ENCODE results near the gene TRAPPC5.

TRAPPC5 gene

DNA sequence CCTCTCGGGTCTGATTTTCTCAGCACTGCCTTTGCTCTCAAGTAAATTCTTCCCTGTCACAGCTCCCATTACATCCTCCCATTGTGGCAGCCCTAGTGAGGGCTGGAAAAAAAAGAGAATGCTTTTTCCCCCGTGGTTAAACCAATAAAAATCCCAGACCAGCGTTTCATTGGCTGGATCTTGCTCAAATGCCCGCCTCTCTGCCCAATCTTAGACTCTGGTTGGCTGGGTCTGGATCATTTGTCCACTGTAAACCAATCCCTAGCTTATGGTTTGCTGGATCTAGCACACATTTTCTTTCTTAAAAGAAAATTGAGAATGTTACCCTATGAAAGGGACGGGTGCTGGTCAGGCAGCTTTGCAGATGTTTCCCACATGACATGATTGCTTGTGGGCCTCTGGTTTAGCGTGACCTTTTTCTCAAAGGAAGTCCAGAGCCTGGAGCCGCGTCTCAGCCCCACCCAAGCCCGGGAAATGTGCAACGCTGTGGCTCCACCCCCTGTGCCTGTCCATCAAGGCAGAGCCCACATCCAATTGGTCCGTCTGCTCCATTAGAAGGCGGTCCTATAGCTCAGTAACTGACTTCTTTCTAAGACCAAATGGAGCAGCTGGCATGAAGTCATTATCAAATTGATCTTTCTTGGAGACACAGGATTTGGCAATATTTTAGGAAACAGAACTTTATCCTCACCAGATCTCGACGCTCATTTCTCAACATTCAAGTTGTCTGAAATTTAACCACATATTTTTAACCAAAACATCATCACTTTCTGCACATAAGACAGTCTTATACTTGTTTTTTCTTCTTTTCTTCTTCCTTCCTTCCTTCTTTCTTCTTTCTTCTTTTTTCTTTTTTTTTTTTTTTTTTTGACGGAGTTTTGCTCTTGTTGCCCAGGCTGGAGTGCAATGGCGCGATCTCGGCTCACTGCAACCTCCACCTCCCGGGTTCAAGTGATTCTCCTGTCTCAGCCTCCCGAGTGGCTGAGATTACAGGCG lies 6.3 kb upstream of the TRAPPC5 start:
- no peaks in the 10 kb centered on the region for H3K36me3 ChIP-seq (ENCODE audit: control insufficient read depth in 1 of 2, insufficient read depth in 2 of 2, low read length in 2 of 2)
- peaks cover 0 to 2% of the 10 kb centered on the region in 2 donors for H3K9me3 ChIP-seq (ENCODE audit: control insufficient read depth in 1 of 2, low read length in 2 of 2)
- H3K4me1 ChIP-seq (ENCODE audit: control insufficient read depth in 1 of 2, insufficient read depth in 2 of 2, low read length in 2 of 2) = peaks cover 2 to 6% of the 10 kb centered on the region in 2 donors
- H3K27ac ChIP-seq (ENCODE audit: low read depth, low read length) = no peak overlapping the region
- H3K27me3 ChIP-seq (ENCODE audit: control insufficient read depth in 1 of 2, insufficient read depth in 2 of 2, low read length in 2 of 2) = peaks cover 8 to 28% of the 10 kb centered on the region in 2 donors
- no peak overlapping the region for H3K9ac ChIP-seq (ENCODE audit: low read depth in 1 of 2, low read length in 2 of 2)
- no peak overlapping the region for H3K4me3 ChIP-seq (ENCODE audit: low read depth in 1 of 2, low read length in 2 of 2)

DNA sequence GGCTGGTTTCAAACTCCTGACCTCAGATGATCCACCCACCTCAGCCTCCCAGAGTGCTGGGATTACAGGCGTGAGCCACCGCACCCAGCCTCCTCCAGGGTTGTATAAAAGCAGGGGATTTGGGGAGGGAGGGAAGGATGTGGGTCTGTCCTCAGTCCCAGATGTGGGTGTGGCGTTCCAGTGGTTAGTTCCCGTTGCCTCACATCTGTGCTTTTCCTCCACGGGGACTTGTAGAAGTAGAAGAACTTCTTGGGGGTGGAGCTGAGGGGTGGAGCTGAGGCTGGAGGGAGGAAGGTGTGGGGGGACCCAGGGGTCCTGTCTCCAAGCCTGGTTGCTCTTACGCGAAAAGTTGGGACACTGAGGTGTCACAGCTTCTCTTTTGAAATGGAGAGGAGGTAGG lies 4.3 kb upstream of the TRAPPC5 start:
- Histone ChIP-seq H3K9ac (ENCODE audit: low read depth in 1 of 2, low read length in 2 of 2) (no peak overlapping the region), H3K4me3 (ENCODE audit: low read depth in 1 of 2, low read length in 2 of 2) (no peak overlapping the region)

DNA sequence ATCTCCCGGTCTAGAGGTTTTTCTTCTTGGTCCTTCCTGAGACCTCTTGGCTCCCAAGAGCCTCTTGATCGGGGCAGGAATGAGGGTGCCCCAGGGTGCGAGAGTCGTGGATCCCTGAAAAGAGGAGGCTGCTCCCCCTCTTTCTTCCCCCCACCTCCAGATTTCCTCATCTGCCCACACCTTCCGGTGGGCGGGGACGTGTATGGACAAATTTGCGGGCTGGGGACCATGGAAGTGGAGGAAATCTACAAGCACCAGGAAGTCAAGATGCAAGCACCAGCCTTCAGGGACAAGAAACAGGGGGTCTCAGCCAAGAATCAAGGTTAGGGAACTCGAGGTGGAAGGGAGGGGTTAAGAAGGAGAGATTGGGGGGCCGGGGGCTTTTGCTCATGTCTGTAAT lies 3.8 kb upstream of the TRAPPC5 start, which contains the start of gene MCEMP1:
Gene MCEMP1 (plus strand): TSS at position 237 of the 400 bp plus-strand sequence. CDS start 31 bp downstream, at position 268.
- Histone ChIP-seq H3K27me3 (ENCODE audit: control insufficient read depth in 1 of 2, insufficient read depth in 2 of 2, low read length in 2 of 2) (peaks cover 8 to 20% of the 10 kb centered on the region in 2 donors), H3K9me3 (ENCODE audit: control insufficient read depth in 1 of 2, low read length in 2 of 2) (peaks cover 0 to 2% of the 10 kb centered on the region in 2 donors), H3K27ac (ENCODE audit: low read depth, low read length) (no peak within 1 kb of the TSS), H3K4me3 (ENCODE audit: low read depth in 1 of 2, low read length in 2 of 2) (no peak within 1 kb of the TSS), H3K36me3 (ENCODE audit: control insufficient read depth in 1 of 2, insufficient read depth in 2 of 2, low read length in 2 of 2) (no peaks in the 10 kb centered on the region), H3K4me1 (ENCODE audit: control insufficient read depth in 1 of 2, insufficient read depth in 2 of 2, low read length in 2 of 2) (peaks cover 6 to 26% of the 10 kb centered on the region in 2 donors), H3K9ac (ENCODE audit: low read depth in 1 of 2, low read length in 2 of 2) (no peak within 1 kb of the TSS)

More for the DNA sequence above, 4.3 kb upstream of the TRAPPC5 start:
- Histone ChIP-seq H3K27me3 (ENCODE audit: control insufficient read depth in 1 of 2, insufficient read depth in 2 of 2, low read length in 2 of 2) (peaks cover 8 to 23% of the 10 kb centered on the region in 2 donors), H3K9me3 (ENCODE audit: control insufficient read depth in 1 of 2, low read length in 2 of 2) (peaks cover 0 to 2% of the 10 kb centered on the region in 2 donors), H3K27ac (ENCODE audit: low read depth, low read length) (no peak overlapping the region), H3K36me3 (ENCODE audit: control insufficient read depth in 1 of 2, insufficient read depth in 2 of 2, low read length in 2 of 2) (no peaks in the 10 kb centered on the region), H3K4me1 (ENCODE audit: control insufficient read depth in 1 of 2, insufficient read depth in 2 of 2, low read length in 2 of 2) (peaks cover 6 to 21% of the 10 kb centered on the region in 2 donors)

DNA sequence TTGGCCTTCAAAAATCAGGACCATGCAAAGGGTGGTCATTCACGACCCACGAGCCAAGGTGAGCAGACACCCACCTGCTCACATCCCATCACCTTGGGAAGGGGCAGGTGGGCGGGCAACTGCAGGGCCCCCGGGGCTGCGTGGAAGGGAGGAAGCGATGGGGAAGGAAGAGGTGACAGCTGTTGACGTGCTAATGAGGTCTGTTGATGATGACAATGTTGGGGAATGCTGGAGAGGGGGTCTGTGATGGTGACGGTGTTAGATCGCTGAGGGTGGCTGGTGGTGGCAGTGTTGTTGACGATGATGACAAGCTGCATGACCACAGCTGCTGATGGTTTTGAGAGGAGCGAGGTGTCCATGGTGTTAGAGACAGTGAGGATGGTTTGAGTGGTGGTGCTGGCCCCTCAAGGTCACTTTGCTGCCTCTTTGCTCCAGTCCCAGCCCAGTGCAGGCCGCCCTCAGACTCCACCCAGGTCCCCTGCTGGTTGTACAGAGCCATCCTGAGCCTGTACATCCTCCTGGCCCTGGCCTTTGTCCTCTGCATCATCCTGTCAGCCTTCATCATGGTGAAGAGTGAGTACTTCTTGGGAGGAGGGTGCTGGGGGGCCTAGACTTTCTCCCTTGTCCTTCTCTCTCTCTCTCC lies 2.8 kb upstream of the TRAPPC5 start:
- Histone ChIP-seq H3K4me3 (ENCODE audit: low read depth in 1 of 2, low read length in 2 of 2) (no peak overlapping the region), H3K27ac (ENCODE audit: low read depth, low read length) (no peak overlapping the region), H3K9me3 (ENCODE audit: control insufficient read depth in 1 of 2, low read length in 2 of 2) (peaks cover 0 to 2% of the 10 kb centered on the region in 2 donors), H3K36me3 (ENCODE audit: control insufficient read depth in 1 of 2, insufficient read depth in 2 of 2, low read length in 2 of 2) (peaks cover 0 to 6% of the 10 kb centered on the region in 2 donors), H3K27me3 (ENCODE audit: control insufficient read depth in 1 of 2, insufficient read depth in 2 of 2, low read length in 2 of 2) (peaks cover 8 to 18% of the 10 kb centered on the region in 2 donors), H3K4me1 (ENCODE audit: control insufficient read depth in 1 of 2, insufficient read depth in 2 of 2, low read length in 2 of 2) (peaks cover 6 to 27% of the 10 kb centered on the region in 2 donors), H3K9ac (ENCODE audit: low read depth in 1 of 2, low read length in 2 of 2) (no peak overlapping the region)

DNA sequence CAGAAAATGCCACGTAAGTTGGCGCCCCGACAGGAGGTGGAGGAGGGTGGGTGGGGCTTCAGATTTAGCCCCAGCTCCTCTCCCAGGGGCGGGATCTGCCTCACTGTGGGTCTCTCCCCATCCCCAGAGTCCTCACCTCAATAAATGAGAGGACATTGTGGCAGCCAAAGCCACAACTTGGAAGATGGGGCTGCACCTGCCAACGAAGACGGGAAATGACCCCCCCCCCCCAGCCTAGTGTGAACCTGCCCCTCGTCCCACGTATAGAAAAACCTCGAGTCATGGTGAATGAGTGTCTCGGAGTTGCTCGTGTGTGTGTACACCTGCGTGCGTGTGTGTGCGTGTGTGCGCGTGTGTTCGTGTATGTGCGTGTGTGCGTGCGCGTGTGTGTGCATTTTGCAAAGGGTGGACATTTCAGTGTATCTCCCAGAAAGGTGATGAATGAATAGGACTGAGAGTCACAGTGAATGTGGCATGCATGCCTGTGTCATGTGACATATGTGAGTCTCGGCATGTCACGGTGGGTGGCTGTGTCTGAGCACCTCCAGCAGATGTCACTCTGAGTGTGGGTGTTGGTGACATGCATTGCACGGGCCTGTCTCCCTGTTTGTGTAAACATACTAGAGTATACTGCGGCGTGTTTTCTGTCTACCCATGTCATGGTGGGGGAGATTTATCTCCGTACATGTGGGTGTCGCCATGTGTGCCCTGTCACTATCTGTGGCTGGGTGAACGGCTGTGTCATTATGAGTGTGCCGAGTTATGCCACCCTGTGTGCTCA lies 1.5 kb upstream of the TRAPPC5 start:
- peaks cover 6 to 27% of the 10 kb centered on the region in 2 donors for H3K4me1 ChIP-seq (ENCODE audit: control insufficient read depth in 1 of 2, insufficient read depth in 2 of 2, low read length in 2 of 2)
- peaks cover 8 to 14% of the 10 kb centered on the region in 2 donors for H3K27me3 ChIP-seq (ENCODE audit: control insufficient read depth in 1 of 2, insufficient read depth in 2 of 2, low read length in 2 of 2)
- peaks cover 0 to 12% of the 10 kb centered on the region in 2 donors for H3K36me3 ChIP-seq (ENCODE audit: control insufficient read depth in 1 of 2, insufficient read depth in 2 of 2, low read length in 2 of 2)
- peak overlapping the region in 1 of 2 donors; percentile 2 for H3K9ac ChIP-seq (ENCODE audit: low read depth in 1 of 2, low read length in 2 of 2)
- H3K9me3 ChIP-seq (ENCODE audit: control insufficient read depth in 1 of 2, low read length in 2 of 2) = no peaks in the 10 kb centered on the region
- no peak overlapping the region for H3K27ac ChIP-seq (ENCODE audit: low read depth, low read length)
- H3K4me3 ChIP-seq (ENCODE audit: low read depth in 1 of 2, low read length in 2 of 2) = no peak overlapping the region

DNA sequence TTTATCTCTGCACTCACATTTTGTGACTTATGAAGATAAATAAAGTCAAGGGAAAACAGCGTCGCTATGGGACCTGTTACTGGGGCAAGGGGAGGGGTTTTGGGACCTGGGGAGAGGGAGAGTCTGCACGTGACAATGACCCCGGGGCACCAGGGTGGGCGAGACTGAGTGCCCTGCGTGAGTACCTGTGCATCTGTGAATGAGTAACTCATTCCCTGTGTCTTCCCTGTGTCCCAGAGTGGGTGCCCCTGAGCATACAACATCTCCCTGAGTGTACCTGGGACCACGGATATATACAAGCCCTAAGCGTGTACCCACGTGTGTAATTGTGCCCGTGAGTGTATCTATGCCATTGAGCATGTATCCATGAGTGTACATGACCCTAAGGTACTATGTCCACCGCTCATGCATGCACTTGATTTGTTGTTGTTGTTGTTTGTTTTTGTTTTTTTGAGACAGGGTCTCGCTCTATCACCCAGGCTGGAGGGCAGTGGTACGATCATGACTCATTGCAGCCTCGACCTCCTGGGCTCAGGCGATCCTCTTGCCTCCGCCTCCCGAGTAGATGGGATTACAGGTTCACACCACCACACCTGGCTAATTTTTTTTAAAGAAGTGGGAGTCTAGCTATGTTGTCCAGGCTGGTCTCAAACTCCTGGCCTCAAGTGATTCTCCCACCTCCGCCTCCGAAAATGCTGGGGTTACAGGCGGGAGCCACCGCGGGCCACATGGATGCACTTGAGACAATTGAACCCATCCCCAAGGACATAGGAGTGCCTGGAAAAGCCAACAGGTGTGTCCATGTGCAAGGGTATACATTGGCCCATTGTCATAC lies 645 bp upstream of the TRAPPC5 start:
- peaks cover 0 to 12% of the 10 kb centered on the region in 2 donors for H3K36me3 ChIP-seq (ENCODE audit: control insufficient read depth in 1 of 2, insufficient read depth in 2 of 2, low read length in 2 of 2)
- H3K4me3 ChIP-seq (ENCODE audit: low read depth in 1 of 2, low read length in 2 of 2) = peak overlapping the region; percentile 83 to 93
- no peak overlapping the region for H3K27ac ChIP-seq (ENCODE audit: low read depth, low read length)
- peak overlapping the region; percentile 92 to 94 for H3K9ac ChIP-seq (ENCODE audit: low read depth in 1 of 2, low read length in 2 of 2)
- peaks cover 8 to 14% of the 10 kb centered on the region in 2 donors for H3K27me3 ChIP-seq (ENCODE audit: control insufficient read depth in 1 of 2, insufficient read depth in 2 of 2, low read length in 2 of 2)
- no peaks in the 10 kb centered on the region for H3K9me3 ChIP-seq (ENCODE audit: control insufficient read depth in 1 of 2, low read length in 2 of 2)
- H3K4me1 ChIP-seq (ENCODE audit: control insufficient read depth in 1 of 2, insufficient read depth in 2 of 2, low read length in 2 of 2) = peaks cover 6 to 27% of the 10 kb centered on the region in 2 donors

DNA sequence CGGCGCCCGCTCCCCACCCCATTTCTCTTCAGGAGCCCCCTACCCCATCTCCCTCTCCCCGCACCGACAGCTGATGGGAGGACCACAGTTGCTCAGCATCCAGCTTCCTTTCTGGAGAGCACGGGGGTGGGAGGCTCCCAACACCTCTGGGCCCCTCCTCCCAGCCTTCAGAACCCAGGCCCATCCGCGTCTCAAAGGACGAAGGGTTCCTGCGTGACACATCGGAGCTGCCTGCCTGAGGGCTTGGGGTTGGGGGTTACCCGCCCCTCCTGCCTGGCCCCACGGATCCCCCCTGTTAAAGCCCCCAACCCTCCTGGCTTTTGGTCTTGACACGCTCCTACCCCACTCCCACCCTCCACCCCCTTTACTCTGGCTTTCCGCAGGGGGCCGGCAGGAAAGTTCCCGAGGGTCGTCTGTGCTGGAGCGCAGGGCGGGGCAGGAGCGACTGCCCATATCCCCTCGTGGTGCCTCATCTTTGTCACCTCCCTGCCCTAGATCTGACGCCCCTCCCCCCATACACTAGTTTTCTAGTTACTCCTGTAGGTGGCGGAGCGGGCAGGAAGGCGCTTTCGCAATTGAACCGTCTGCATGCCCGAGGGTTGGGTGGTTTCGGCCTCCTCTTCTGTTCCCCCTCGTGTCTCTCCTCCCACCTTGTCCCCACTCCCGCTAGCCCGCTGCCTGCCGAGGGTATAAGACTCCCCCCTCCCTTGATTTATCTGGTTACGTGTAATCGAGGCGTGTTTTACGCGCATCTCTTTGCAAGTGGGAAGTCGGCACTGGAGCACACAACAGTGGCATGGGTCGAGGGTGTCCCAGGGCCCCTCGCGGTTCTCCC lies 924 bp downstream of the TRAPPC5 start:
- H3K9me3 ChIP-seq (ENCODE audit: control insufficient read depth in 1 of 2, low read length in 2 of 2) = no peaks in the 10 kb centered on the region
- peak overlapping the region; percentile 92 to 94 for H3K9ac ChIP-seq (ENCODE audit: low read depth in 1 of 2, low read length in 2 of 2)
- peak overlapping the region; percentile 83 to 93 for H3K4me3 ChIP-seq (ENCODE audit: low read depth in 1 of 2, low read length in 2 of 2)
- H3K27me3 ChIP-seq (ENCODE audit: control insufficient read depth in 1 of 2, insufficient read depth in 2 of 2, low read length in 2 of 2) = peaks cover 5 to 14% of the 10 kb centered on the region in 2 donors
- no peak overlapping the region for H3K27ac ChIP-seq (ENCODE audit: low read depth, low read length)
- peaks cover 0 to 12% of the 10 kb centered on the region in 2 donors for H3K36me3 ChIP-seq (ENCODE audit: control insufficient read depth in 1 of 2, insufficient read depth in 2 of 2, low read length in 2 of 2)
- H3K4me1 ChIP-seq (ENCODE audit: control insufficient read depth in 1 of 2, insufficient read depth in 2 of 2, low read length in 2 of 2) = peaks cover 6 to 25% of the 10 kb centered on the region in 2 donors

DNA sequence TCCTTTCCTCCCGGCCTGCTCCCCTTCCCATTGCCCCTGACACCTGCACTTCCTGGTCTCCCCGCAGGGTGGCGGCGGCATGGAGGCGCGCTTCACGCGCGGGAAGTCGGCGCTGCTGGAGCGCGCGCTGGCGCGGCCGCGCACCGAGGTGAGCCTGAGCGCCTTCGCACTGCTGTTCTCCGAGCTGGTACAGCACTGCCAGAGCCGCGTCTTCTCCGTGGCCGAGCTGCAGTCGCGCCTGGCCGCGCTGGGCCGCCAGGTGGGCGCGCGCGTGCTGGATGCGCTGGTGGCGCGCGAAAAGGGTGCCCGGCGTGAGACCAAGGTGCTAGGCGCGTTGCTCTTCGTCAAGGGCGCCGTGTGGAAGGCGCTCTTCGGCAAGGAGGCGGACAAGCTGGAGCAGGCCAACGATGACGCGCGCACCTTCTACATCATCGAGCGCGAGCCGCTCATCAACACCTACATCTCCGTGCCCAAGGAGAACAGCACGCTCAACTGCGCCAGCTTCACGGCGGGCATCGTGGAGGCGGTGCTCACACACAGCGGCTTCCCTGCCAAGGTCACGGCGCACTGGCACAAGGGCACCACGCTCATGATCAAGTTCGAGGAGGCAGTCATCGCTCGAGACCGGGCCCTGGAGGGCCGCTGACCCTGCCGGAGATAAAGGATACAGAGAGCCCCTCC lies 1.7 kb downstream of the TRAPPC5 start:
- Histone ChIP-seq H3K4me3 (ENCODE audit: low read depth in 1 of 2, low read length in 2 of 2) (peak overlapping the region in 1 of 2 donors; percentile 93), H3K9me3 (ENCODE audit: control insufficient read depth in 1 of 2, low read length in 2 of 2) (no peaks in the 10 kb centered on the region), H3K27ac (ENCODE audit: low read depth, low read length) (no peak overlapping the region), H3K27me3 (ENCODE audit: control insufficient read depth in 1 of 2, insufficient read depth in 2 of 2, low read length in 2 of 2) (peaks cover 5 to 14% of the 10 kb centered on the region in 2 donors), H3K4me1 (ENCODE audit: control insufficient read depth in 1 of 2, insufficient read depth in 2 of 2, low read length in 2 of 2) (peaks cover 6 to 23% of the 10 kb centered on the region in 2 donors), H3K36me3 (ENCODE audit: control insufficient read depth in 1 of 2, insufficient read depth in 2 of 2, low read length in 2 of 2) (peaks cover 0 to 12% of the 10 kb centered on the region in 2 donors), H3K9ac (ENCODE audit: low read depth in 1 of 2, low read length in 2 of 2) (no peak overlapping the region)
